ENCODE results near the gene SULT4A1.

DNA sequence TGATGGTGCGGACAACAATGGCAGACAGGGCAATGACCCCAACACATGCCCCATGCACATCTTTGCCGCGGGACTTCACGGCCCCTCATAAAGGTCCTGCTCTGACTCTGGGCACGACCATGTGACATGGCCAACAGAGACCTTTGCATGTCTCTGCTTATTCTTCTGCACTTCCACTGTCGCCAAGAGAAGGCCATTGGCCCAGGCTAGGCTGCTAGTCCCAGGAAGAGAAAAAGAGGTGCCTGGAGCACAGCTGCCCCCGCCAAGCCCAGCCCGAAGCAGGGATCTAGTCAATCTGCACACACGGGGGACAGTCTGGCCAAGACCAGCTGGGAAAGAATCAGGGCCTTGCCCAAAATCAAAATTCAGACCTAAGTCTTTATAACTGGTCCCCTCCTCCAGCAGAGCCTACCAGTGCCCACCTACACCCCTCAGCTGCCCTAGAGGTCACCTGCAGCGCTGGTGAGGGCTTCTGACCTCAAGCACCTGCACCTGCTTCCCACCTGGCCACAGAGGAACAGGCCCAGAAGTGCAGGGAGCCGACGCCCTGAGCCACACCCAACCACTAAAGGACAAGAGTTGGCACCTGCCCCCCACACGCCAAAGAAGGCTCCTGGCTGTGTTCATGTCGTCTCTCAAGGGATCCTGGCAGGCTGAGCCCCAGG is 8.1 kb downstream of the SULT4A1 start:
- TF ChIP-seq, protein P1, sequence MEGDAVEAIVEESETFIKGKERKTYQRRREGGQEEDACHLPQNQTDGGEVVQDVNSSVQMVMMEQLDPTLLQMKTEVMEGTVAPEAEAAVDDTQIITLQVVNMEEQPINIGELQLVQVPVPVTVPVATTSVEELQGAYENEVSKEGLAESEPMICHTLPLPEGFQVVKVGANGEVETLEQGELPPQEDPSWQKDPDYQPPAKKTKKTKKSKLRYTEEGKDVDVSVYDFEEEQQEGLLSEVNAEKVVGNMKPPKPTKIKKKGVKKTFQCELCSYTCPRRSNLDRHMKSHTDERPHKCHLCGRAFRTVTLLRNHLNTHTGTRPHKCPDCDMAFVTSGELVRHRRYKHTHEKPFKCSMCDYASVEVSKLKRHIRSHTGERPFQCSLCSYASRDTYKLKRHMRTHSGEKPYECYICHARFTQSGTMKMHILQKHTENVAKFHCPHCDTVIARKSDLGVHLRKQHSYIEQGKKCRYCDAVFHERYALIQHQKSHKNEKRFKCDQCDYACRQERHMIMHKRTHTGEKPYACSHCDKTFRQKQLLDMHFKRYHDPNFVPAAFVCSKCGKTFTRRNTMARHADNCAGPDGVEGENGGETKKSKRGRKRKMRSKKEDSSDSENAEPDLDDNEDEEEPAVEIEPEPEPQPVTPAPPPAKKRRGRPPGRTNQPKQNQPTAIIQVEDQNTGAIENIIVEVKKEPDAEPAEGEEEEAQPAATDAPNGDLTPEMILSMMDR (IDR thresholded peaks at IDR 0.05 in 8 of 11, conservative IDR thresholded peaks at IDR 0.05 in 3 of 11) = no peak
- no peak for TF ChIP-seq POLR2A (IDR thresholded peaks at IDR 0.05)

Data from spleen (tissue), 7 donors.